HEK293 (cell line): ENCODE data around the gene SLC38A8.

ENCODE experiments used
- CTCF ChIA-PET: fragments of 350-600 bp; formaldehyde crosslinking; extraction: SDS; loops from one replicate; lab custom pipeline; 2021; ENCODE audit warnings: antibody characterized with exemption; lab: Yijun Ruan, JAX
- POLR2A ChIA-PET: fragments of 300-600 bp; formaldehyde crosslinking; extraction: SDS; loops from one replicate; lab custom pipeline; 2020; ENCODE audit warnings: antibody characterized with exemption, inconsistent platforms; lab: Yijun Ruan, JAX
- H3K27ac ChIP-seq: fragments of 200-500 bp; sonication (Bioruptor generic); 2 replicates; pipeline ENCODE4 v1.5.1; 2014; ENCODE audit warnings: low read depth, low read length, control low read depth, inconsistent platforms; ENCODE audit errors: extremely low read depth
- H3K36me3 ChIP-seq, 2 experiments: fragments of 200-500 bp in 1 of 2; sonication (Bioruptor generic) in 1 of 2; 1 replicate in 1 of 2; 2 replicates in 1 of 2; pipeline ENCODE4 v1.5.1; 2014 to 2017; ENCODE audit warnings: inconsistent platforms in 2 of 2, low read length in 2 of 2; ENCODE audit not compliant: control insufficient read depth in 2 of 2, insufficient read depth in 1 of 2
- H3K4me1 ChIP-seq: fragments of 200-500 bp; sonication (Bioruptor generic); 2 replicates; pipeline ENCODE4 v1.5.1; 2014; ENCODE audit warnings: mild to moderate bottlenecking, low read length, inconsistent platforms; ENCODE audit not compliant: control insufficient read depth, insufficient read depth
- H3K4me3 ChIP-seq: 2 replicates; pipeline ENCODE4 v1.5.1; 2011; ENCODE audit warnings: low read depth, mild to moderate bottlenecking, control low read depth, low read length, moderate library complexity
- H3K9me3 ChIP-seq: fragments of 200-500 bp; sonication (Bioruptor generic); 2 replicates; pipeline ENCODE4 v1.5.1; 2014; ENCODE audit warnings: low read depth, low read length, inconsistent platforms; ENCODE audit not compliant: control insufficient read depth, insufficient read depth
- KLF10 ChIP-seq: fragments of 450-650 bp; IDR thresholded peaks from 2 replicates; pipeline ENCODE4 v1.5.1; 2018; ENCODE audit warnings: missing biosample characterization, mild to moderate bottlenecking, missing genetic modification characterization
- KLF16 ChIP-seq: fragments of 450-650 bp; formaldehyde crosslinking; IDR thresholded peaks from 2 replicates; pipeline ENCODE4 v1.5.1; 2017; ENCODE audit warnings: missing biosample characterization, missing genetic modification characterization
- KLF17 ChIP-seq: fragments of 450-650 bp; formaldehyde crosslinking; IDR thresholded peaks from 2 replicates; pipeline ENCODE4 v1.5.1; 2016; ENCODE audit warnings: missing biosample characterization, missing genetic modification characterization
- RBAK ChIP-seq: fragments of 450-650 bp; formaldehyde crosslinking; IDR thresholded peaks from 2 replicates; pipeline ENCODE4 v1.5.1; 2016; ENCODE audit warnings: missing biosample characterization, missing genetic modification characterization
- ZBTB26 ChIP-seq: fragments of 450-650 bp; formaldehyde crosslinking; optimal IDR thresholded peaks from 2 replicates; pipeline ENCODE3; 2016; ENCODE audit warnings: missing biosample characterization, mild to moderate bottlenecking, missing genetic modification characterization
- ZNF221 ChIP-seq: fragments of 450-650 bp; formaldehyde crosslinking; IDR thresholded peaks from 2 replicates; pipeline ENCODE4 v1.5.1; 2017; ENCODE audit warnings: missing biosample characterization, missing genetic modification characterization, borderline replicate concordance
- ZNF23 ChIP-seq: fragments of 450-650 bp; formaldehyde crosslinking; IDR thresholded peaks from 2 replicates; pipeline ENCODE4 v1.5.1; 2016; ENCODE audit warnings: missing biosample characterization, missing genetic modification characterization, borderline replicate concordance
- ZNF248 ChIP-seq: fragments of 450-650 bp; formaldehyde crosslinking; IDR thresholded peaks from 2 replicates; pipeline ENCODE4 v1.5.1; 2017; ENCODE audit warnings: missing biosample characterization, missing genetic modification characterization
- ZNF292 ChIP-seq: fragments of 450-650 bp; formaldehyde crosslinking; IDR thresholded peaks from 2 replicates; pipeline ENCODE4 v1.5.1; 2016; ENCODE audit warnings: low read depth, missing biosample characterization, missing genetic modification characterization, borderline replicate concordance
- ZNF341 ChIP-seq: fragments of 450-650 bp; formaldehyde crosslinking; IDR thresholded peaks from 2 replicates; pipeline ENCODE4; 2016; ENCODE audit warnings: low read depth, missing biosample characterization, missing genetic modification characterization
- ZNF433 ChIP-seq: fragments of 450-650 bp; formaldehyde crosslinking; IDR thresholded peaks from 2 replicates; pipeline ENCODE4 v1.5.1; 2016; ENCODE audit warnings: missing biosample characterization, missing genetic modification characterization, low read depth
- ZNF549 ChIP-seq: fragments of 450-650 bp; IDR thresholded peaks from 2 replicates; pipeline ENCODE4 v1.5.1; 2018; ENCODE audit warnings: missing biosample characterization, missing genetic modification characterization, mild to moderate bottlenecking, inconsistent platforms, moderate library complexity
- ZNF600 ChIP-seq: fragments of 450-650 bp; formaldehyde crosslinking; IDR thresholded peaks from 2 replicates; pipeline ENCODE4 v1.5.1; 2016; ENCODE audit warnings: missing biosample characterization, missing genetic modification characterization
- ZNF707 ChIP-seq: fragments of 450-650 bp; formaldehyde crosslinking; IDR thresholded peaks from 2 replicates; pipeline ENCODE4 v1.5.1; 2016; ENCODE audit warnings: missing biosample characterization, missing genetic modification characterization
- ZNF777 ChIP-seq: fragments of 450-650 bp; formaldehyde crosslinking; IDR thresholded peaks from 2 replicates; pipeline ENCODE4 v1.5.1; 2017; ENCODE audit warnings: missing biosample characterization, missing genetic modification characterization, borderline replicate concordance
- TF ChIP-seq, protein P1 (sequence below): fragments of 450-650 bp; formaldehyde crosslinking; IDR thresholded peaks from 2 replicates; pipeline ENCODE4 v1.5.1; 2017; ENCODE audit warnings: missing biosample characterization, missing genetic modification characterization
- TF ChIP-seq, protein P2 (sequence below): fragments of 450-650 bp; formaldehyde crosslinking; IDR thresholded peaks from 2 replicates; pipeline ENCODE4 v1.5.1; 2016; ENCODE audit warnings: missing biosample characterization, missing genetic modification characterization

The SLC38A8 gene

GRCh38 chr16:84009282-84009681 is 33.3 kb downstream of the SLC38A8 start (continued):
- no peak for TF ChIP-seq ZBTB26 (tag by site-specific recombination)
- no peak for TF ChIP-seq KLF16 (tag by site-specific recombination)
- TF ChIP-seq RBAK (tag by site-specific recombination) = no peak
- no peak for TF ChIP-seq ZNF292 (tag by site-specific recombination)
- TF ChIP-seq ZNF23 (tag by site-specific recombination) = no peak
- TF ChIP-seq, protein P1, sequence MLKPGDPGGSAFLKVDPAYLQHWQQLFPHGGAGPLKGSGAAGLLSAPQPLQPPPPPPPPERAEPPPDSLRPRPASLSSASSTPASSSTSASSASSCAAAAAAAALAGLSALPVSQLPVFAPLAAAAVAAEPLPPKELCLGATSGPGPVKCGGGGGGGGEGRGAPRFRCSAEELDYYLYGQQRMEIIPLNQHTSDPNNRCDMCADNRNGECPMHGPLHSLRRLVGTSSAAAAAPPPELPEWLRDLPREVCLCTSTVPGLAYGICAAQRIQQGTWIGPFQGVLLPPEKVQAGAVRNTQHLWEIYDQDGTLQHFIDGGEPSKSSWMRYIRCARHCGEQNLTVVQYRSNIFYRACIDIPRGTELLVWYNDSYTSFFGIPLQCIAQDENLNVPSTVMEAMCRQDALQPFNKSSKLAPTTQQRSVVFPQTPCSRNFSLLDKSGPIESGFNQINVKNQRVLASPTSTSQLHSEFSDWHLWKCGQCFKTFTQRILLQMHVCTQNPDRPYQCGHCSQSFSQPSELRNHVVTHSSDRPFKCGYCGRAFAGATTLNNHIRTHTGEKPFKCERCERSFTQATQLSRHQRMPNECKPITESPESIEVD (tag by site-specific recombination) = no peak
- TF ChIP-seq ZNF549 (tag by site-specific recombination) = no peak
- TF ChIP-seq KLF10 (tag by site-specific recombination) = no peak
- no peak for TF ChIP-seq KLF17 (tag by site-specific recombination)

- Histone ChIP-seq H3K4me3 (no peak overlapping the region), H3K9me3 (no peaks in the 10 kb centered on the region), H3K36me3 (no peaks in the 10 kb centered on the region), H3K27ac (no peak overlapping the region), H3K4me1 (no peaks in the 10 kb centered on the region)
- CTCF ChIA-PET = interaction anchor here (0.7 to 1.1 kb wide), 3 partner anchors 13 to 220 kb away, joined by 3 to 4 read pairs (median 3); no protein-coding TSS in a partner anchor
- TF ChIP-seq, protein P2, sequence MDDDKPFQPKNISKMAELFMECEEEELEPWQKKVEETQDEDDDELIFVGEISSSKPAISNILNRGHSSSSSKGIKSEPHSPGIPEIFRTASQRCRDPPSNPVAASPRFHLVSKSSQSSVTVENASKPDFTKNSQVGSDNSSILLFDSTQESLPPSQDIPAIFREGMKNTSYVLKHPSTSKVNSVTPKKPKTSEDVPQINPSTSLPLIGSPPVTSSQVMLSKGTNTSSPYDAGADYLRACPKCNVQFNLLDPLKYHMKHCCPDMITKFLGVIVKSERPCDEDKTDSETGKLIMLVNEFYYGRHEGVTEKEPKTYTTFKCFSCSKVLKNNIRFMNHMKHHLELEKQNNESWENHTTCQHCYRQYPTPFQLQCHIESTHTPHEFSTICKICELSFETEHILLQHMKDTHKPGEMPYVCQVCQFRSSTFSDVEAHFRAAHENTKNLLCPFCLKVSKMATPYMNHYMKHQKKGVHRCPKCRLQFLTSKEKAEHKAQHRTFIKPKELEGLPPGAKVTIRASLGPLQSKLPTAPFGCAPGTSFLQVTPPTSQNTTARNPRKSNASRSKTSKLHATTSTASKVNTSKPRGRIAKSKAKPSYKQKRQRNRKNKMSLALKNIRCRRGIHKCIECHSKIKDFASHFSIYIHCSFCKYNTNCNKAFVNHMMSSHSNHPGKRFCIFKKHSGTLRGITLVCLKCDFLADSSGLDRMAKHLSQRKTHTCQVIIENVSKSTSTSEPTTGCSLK = no peak
- TF ChIP-seq ZNF248 = no peak
- POLR2A ChIA-PET = no interaction called here
Measured at GRCh38 chr16:84007965-84008364, 34.6 kb downstream of the SLC38A8 start.

DNA sequence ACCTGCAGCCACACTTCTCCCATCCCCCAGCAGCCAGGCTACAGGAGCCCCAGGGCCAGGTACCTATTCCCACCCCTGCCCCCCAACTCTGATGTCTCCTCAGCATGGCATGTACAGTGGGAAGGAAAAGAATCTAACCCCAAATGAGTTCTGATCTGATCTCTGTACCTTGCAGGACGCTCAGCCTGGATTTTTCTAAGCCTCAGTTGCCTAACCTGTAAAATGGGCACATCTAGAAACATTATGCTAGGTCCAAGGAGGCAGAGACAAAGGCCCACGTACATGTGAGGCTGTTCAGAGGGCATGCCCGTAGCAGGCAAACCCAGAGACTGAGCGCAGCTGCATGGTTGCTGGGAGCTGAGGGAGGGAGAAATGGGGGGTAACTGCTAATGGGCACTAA is 35.1 kb downstream of the SLC38A8 start:
- TF ChIP-seq ZNF433 (no peak), ZNF777 (no peak), ZNF707 (tag by site-specific recombination) (no peak), ZNF600 (tag by site-specific recombination) (no peak), ZNF221 (tag by site-specific recombination) (no peak), ZNF341 (tag by site-specific recombination) (no peak)
- Histone ChIP-seq H3K4me1 (no peaks in the 10 kb centered on the region), H3K9me3 (no peaks in the 10 kb centered on the region), H3K4me3 (no peak overlapping the region), H3K27ac (no peak overlapping the region), H3K36me3 (no peaks in the 10 kb centered on the region)
- CTCF ChIA-PET = interaction anchor here (0.7 to 1.1 kb wide), 2 partner anchors 36 to 220 kb away, joined by 3 read pairs; no protein-coding TSS in a partner anchor
- POLR2A ChIA-PET = no interaction called here
